ENCODE results near the gene IL32.

- no peak for TF ChIP-seq ZFP3 (CRISPR knock-in tag; IDR thresholded peaks at IDR 0.05)
- TF ChIP-seq ISL1 (CRISPR knock-in tag; IDR thresholded peaks at IDR 0.05) = no peak
- TF ChIP-seq, protein P1, sequence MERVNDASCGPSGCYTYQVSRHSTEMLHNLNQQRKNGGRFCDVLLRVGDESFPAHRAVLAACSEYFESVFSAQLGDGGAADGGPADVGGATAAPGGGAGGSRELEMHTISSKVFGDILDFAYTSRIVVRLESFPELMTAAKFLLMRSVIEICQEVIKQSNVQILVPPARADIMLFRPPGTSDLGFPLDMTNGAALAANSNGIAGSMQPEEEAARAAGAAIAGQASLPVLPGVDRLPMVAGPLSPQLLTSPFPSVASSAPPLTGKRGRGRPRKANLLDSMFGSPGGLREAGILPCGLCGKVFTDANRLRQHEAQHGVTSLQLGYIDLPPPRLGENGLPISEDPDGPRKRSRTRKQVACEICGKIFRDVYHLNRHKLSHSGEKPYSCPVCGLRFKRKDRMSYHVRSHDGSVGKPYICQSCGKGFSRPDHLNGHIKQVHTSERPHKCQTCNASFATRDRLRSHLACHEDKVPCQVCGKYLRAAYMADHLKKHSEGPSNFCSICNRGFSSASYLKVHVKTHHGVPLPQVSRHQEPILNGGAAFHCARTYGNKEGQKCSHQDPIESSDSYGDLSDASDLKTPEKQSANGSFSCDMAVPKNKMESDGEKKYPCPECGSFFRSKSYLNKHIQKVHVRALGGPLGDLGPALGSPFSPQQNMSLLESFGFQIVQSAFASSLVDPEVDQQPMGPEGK (CRISPR knock-in tag; IDR thresholded peaks at IDR 0.05; ENCODE audit: borderline replicate concordance) = no peak
- TF ChIP-seq TCF4 (CRISPR knock-in tag; IDR thresholded peaks at IDR 0.05; ENCODE audit: borderline replicate concordance) = no peak
- TF ChIP-seq ZFP30 (CRISPR knock-in tag; IDR thresholded peaks at IDR 0.05) = no peak
- no peak for TF ChIP-seq ZNF565 (CRISPR knock-in tag; conservative IDR thresholded peaks at IDR 0.05; ENCODE audit: low read depth)
These were observed 37.3 kb upstream of the IL32 start for GRCh38 chr16:3027983-3028715.

Measured in SK-N-SH treated with all-trans-retinoic acid at 6 μM for 48 hours (cell line).